ENCODE measurements around the gene SLC7A9.
"Not testable (repeated sequence)": the region's sequence is repeated elsewhere in the genome, so short reads cannot be mapped to it uniquely, and the experiment has no call there.

The SLC7A9 gene

DNA sequence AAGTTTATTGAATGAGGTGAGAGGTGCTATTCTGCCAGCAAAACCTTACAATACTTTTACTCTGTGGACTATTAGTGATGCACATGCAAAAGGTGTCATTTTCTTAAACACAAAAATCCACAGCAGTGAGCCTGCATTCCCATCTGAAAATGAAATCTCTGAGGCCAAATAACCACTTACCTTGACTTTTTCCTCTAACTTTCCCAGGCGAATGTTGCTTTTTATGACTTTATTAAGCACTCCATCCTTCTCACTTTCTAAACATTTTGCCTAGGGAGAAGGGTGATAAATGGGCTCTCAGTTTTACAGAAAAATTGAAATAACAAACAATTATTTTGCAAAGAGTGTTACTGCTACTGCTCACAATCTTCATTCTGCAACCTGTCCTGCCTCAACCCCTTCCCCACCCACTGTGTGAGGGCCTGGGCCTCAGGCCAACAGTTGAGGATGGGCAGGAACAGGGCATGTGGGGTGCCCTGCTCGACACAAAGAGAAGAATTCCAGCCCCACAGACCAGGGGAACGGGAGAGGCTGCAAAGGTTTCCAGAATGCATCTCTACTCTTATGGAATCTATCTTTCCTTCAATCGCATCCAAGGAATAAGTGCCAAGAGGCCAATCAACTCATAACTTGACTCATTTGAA is 18.1 kb upstream of the SLC7A9 start:
- TF ChIP-seq, protein P1, sequence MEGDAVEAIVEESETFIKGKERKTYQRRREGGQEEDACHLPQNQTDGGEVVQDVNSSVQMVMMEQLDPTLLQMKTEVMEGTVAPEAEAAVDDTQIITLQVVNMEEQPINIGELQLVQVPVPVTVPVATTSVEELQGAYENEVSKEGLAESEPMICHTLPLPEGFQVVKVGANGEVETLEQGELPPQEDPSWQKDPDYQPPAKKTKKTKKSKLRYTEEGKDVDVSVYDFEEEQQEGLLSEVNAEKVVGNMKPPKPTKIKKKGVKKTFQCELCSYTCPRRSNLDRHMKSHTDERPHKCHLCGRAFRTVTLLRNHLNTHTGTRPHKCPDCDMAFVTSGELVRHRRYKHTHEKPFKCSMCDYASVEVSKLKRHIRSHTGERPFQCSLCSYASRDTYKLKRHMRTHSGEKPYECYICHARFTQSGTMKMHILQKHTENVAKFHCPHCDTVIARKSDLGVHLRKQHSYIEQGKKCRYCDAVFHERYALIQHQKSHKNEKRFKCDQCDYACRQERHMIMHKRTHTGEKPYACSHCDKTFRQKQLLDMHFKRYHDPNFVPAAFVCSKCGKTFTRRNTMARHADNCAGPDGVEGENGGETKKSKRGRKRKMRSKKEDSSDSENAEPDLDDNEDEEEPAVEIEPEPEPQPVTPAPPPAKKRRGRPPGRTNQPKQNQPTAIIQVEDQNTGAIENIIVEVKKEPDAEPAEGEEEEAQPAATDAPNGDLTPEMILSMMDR (IDR thresholded peaks at IDR 0.05; ENCODE audit: extremely low read depth, insufficient read depth, missing control alignments) = no peak
- DNase-seq (ENCODE audit: low spot score) = no peak
- in situ Hi-C loops (cut with MboI; ENCODE audit: low pct_unique_long_range_greater_than_20kb, low sequenced_read_pairs, unreplicated experiment) = no loop called here

DNA sequence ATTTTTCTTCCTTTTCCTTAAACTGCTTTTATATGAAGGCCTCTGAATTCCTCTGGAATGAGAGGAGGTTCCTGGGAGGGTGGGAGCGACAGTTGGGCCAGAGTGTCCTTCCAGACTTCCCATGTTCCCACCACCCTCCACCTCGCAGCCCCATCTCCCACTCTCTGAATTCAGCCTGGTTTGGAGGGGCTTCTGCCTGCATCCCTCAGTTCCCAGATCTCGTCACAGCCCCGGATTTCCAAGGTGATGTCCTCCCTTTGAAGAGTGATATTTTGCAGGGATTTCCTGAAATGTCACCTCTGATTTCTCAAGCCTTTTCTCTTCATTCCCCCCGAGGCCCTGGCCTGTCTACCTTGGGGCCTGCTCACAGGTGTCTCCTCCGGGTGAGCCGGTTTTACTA is 16.7 kb upstream of the SLC7A9 start:
- TF ChIP-seq, protein P1 (IDR thresholded peaks at IDR 0.05; ENCODE audit: extremely low read depth, insufficient read depth, missing control alignments) = no peak
- no peak for DNase-seq (ENCODE audit: low spot score)
- in situ Hi-C loops (cut with MboI; ENCODE audit: low pct_unique_long_range_greater_than_20kb, low sequenced_read_pairs, unreplicated experiment) = no loop called here

DNA sequence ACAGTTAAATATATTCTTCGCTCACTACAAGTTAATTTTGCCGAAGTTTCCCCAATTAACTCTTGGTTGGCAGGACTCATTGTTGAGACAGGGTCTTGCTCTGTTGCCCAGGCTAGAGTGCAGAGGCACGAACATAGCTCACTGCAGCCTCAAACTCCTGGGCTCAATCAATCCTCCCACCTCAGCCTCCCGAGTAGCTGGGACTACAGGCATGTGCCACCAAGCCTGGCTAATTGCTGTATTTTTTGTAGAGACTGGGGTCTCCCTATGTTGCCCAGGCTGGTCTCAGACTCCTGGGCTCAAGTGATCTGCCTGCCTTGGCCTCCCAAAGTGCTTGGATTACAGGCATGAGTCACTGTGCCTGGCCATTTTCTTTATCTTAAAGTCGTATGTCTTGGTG is 15.7 kb upstream of the SLC7A9 start:
- in situ Hi-C loops (cut with MboI; ENCODE audit: low pct_unique_long_range_greater_than_20kb, low sequenced_read_pairs, unreplicated experiment); DNase-seq (ENCODE audit: low spot score): not testable (repeated sequence)

DNA sequence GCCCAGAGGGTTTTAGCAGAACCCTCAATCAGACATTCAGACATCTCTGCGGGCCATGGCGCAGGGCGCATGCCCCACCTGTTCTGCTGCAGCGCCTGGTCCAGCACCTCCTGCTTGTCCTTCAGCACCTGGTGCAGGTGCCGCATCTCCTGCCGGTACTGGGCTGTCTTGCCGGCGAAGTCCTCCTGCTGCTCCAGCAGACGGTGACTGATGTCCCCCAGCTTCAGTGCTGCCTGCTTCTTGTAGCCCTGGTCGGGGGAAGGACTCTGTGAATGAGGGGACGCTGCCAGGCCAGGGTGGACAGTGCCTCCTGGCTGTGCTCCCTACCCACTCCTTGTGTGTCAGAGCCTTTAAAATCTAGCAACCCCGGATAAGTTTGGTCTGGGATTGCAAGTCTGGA is 12.2 kb upstream of the SLC7A9 start:
- in situ Hi-C loops (cut with MboI; ENCODE audit: low pct_unique_long_range_greater_than_20kb, low sequenced_read_pairs, unreplicated experiment) = no loop called here
- TF ChIP-seq, protein P1 (IDR thresholded peaks at IDR 0.05; ENCODE audit: extremely low read depth, insufficient read depth, missing control alignments) = no peak
- DNase-seq (ENCODE audit: low spot score) = peak; percentile 7

DNA sequence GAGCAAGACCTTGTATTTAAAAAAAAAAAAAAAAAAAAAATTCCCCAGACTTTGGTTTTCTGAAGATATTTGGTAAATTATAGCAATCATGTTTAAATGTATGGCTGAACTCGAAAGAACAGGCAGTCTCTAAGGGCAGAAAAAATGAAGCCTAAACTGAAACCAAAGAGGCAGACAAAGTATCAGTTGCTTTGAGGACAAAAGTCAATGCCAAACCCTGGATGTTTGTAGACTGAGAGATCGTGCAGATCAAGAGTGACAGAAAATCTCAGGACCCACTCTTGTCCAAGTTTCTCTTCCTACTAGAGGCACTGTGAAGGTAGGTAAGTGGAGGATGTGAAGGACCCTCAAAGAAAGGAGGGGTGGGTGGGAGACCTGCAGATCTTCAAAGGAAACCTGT is 11.1 kb upstream of the SLC7A9 start:
- peak; percentile 12 for DNase-seq (ENCODE audit: low spot score)
- TF ChIP-seq, protein P1 (IDR thresholded peaks at IDR 0.05; ENCODE audit: extremely low read depth, insufficient read depth, missing control alignments) = no peak
- in situ Hi-C loops (cut with MboI; ENCODE audit: low pct_unique_long_range_greater_than_20kb, low sequenced_read_pairs, unreplicated experiment) = no loop called here

DNA sequence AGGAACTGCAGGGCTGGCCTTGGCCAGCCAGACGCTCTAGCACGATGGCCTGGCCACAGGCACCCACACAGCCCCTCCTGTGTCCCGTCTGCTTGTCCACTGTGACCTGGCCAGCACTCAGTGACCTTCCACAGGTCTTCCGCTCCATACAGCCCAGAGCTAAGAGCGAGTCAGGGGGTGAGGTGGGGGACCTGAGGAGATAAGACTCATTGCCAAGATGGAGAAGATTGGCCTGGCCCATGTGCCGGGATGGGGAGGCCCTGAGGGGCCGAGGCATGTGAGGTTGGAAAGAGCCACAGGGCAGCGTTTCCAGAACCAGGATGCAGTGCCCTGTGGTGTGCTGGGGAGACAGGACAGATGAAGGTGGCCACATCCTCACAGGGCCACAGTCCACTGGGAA is 10.2 kb upstream of the SLC7A9 start:
- in situ Hi-C loops (cut with MboI; ENCODE audit: low pct_unique_long_range_greater_than_20kb, low sequenced_read_pairs, unreplicated experiment) = no loop called here
- TF ChIP-seq, protein P1 (IDR thresholded peaks at IDR 0.05; ENCODE audit: extremely low read depth, insufficient read depth, missing control alignments) = no peak
- no peak for DNase-seq (ENCODE audit: low spot score)

DNA sequence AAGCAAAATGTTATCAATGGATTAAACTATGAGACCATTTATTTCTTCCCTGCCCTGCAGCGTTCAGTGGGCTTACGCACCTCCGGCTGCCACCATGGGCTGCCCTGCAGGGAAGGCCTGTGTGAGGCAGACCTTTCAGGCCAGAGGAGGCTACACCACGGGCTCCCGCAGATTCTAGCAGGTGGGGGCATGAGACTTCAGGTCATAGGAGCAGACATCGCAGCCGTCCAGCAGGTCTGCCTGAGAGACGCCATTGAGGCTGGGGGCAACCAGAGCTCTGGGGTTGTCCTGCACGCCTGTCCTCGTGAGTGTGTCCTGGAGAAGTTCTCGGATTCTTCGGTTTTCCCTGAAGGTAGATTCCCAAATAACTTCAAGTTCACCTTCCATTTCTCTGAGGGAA is 9.4 kb upstream of the SLC7A9 start:
- TF ChIP-seq, protein P1 (IDR thresholded peaks at IDR 0.05; ENCODE audit: extremely low read depth, insufficient read depth, missing control alignments) = no peak
- no peak for DNase-seq (ENCODE audit: low spot score)
- in situ Hi-C loops (cut with MboI; ENCODE audit: low pct_unique_long_range_greater_than_20kb, low sequenced_read_pairs, unreplicated experiment) = no loop called here
